HG02623 (cell line): ENCODE data around the gene ZNF555.
A peak's percentile ranks its signal among the peaks of the same experiment; 100 is the strongest.
"Not testable (repeated sequence)": the region's sequence is repeated elsewhere in the genome, so short reads cannot be mapped to it uniquely, and the experiment has no call there.

ENCODE experiments used
- ATAC-seq: cut with Tn5 transposase; IDR thresholded peaks from one replicate; pipeline ENCODE4 v1.9.1; 2021; ENCODE audit warnings: moderate library complexity; ENCODE audit not compliant: unreplicated experiment

ZNF555 gene

GRCh38 chr19:2840794-2841791 lies at the start of gene ZNF555:
ZNF555 (plus strand) TSS chr19:2841475; CDS start chr19:2841573, 98 bp downstream.
- ATAC-seq, result peak; percentile 93

DNA sequence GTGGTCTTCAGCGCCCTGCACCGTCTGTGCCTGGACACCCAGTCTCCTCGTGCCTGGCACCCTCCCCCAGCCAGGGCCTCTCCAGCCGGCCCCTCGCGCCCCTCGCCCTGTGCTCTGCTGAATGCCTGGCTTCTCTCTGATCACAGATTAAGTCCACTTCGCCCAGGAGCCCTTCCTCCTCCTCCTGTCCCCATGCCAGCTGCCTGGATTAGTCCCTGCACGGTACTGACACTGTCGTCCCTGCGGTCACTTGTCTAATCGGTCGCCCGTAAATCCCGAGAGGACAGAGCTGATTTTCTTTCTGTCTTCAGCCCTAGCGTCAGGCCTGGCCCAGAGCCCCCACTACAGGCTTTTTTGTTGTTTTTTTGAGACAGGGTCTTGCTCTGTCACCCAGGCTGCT lies 49.4 kb upstream of the ZNF555 start:
- no peak for ATAC-seq

DNA sequence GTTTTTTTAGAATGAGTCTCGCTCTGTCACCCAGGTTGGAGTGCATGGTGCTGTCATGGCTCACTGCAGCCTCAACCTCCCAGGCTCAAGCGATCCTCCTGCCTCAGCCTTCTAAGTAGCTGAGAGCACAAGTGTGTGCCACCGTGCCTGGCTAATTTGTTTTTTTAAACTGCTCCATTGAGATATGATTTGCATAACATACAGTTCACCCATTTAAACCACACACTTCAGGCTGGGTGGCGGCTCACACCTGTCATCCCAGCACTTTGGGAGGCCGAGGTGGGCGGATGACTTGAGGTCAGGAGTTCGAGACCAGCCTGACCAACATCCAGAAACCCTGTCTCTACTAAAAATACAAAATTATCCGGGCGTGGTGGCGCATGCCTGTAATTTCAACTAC lies 48.6 kb upstream of the ZNF555 start:
- not testable (repeated sequence) for ATAC-seq

DNA sequence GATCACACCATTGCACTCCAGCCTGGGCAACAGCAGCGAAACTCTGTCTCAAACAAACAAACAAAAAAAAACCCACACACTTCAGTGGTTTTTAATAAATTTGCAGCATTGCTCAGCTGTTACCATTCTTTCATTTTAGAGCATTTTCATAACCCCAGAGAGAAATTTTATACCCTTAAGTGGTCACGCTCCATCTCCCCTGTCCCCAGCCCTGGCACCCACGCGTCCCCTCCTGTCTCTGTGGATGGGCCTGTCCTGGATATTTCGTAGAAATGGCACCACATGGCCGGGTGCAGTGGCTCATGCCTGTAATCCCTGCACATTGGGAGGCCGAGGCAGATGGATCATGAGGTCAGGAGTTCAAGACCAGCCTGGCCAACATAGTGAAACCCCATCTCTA lies 48.1 kb upstream of the ZNF555 start:
- no peak for ATAC-seq

DNA sequence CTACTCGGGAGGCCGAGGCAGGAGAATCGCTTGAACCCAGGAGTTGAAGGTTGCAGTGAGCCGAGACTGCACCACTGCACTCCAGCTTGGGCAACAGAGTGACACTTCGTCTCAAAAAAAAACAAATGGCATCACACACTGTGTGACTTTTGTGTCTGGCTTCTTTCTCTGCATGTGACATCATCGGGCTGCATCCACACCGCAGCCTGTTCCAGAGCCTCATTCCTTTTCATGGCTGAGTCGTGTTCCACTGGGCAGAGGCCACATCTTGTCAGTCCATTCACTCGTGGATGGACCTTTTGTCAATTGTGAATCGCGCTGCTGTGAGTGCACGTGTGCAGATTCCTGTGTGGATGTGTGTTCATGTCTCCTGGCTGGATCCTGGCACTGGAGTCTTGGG lies 47.7 kb upstream of the ZNF555 start:
- no peak for ATAC-seq

DNA sequence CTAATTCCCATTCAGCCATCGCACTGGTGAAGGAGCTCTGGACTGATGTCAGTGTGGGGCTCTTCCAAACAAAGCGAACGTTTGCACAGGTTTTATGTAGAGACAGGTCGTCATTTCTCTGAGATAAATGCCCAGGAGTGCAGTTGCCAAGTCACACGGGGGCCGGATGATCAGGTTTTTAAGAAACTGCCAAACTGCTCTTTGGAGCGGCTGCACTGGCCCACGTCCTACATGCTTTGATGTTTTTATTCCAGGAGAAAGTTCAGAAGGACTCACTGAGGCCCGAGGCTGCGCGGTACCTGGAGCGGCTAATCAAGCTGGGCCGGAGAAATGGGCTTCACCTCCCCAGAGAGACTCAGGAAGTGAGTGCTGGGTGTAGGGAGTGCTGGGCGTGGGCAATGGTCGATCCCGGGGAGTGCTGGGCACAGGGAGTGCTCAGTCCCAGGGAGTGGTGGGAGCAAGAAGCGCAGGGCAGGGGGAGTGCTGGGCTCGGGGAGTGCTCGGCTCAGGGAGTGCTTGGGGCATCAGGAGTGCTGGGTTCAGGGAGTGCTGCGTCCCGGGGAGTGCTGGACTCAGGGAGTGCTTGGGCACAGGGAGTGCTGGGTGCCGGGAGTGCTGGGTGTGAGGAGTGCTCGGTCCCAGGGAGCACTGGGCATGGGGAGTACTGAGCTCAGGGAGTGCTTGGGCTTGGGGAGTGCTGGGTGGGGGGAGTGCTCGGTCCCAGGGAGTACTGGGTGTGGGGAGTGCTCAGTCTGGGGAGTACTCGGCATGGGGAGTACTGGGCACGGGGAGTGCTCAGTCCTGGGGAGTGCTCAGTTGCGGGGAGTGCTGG lies 45.2 kb upstream of the ZNF555 start:
- no peak for ATAC-seq

DNA sequence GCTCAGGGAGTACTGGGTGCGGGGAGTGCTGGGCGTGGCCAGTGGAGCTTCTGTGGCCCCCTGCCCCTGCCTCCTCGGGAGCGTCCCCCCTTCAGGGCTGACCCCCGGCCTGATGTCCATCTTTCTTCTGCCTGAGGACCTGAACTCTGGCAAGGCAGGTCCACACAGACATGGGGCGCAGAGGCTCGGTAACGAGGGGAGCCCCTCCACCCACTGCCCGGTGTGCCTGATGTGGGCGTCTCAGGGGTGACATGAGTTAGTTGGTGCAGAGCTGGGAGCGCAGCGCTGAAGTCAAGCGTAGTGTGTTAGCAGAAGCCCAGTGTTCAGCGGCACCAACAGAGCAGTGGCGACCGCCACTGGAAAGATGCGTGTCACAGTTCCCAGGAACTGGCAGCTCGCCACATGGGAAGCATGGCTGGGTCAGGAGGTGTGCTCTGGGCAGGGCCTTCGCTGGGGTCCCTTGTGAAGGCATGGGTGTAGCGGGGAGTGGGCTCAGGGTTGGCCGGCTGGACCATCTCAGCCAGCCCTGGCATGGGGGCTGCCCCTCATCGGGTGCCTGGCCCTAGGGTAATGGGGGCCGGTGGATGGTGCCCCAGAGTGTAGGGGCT lies 44.5 kb upstream of the ZNF555 start:
- no peak for ATAC-seq

- no peak for ATAC-seq
Measured at GRCh38 chr19:2797280-2797679, 44.0 kb upstream of the ZNF555 start.

- ATAC-seq, result no peak
Measured at GRCh38 chr19:2798158-2798685, 43.1 kb upstream of the ZNF555 start.

DNA sequence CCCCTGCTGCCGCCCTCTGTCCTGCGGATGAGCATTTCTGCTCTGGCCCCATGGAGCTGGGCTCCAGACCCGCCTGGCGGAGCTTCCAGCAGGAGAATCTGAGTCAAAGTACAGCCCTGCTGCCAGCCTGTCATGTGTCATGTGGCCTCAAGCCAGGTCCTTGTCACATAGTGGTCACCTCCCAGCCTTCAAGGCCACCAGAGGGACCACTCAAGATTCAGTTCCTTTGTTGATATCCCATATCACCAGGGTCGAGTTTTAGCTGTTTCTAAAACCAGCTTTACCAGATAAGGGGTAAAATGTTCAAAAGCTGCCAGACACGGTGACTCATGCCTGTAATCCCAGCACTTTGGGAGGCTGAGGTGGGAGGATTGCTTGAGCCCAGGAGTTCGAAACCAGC lies 42.5 kb upstream of the ZNF555 start:
- no peak for ATAC-seq

GRCh38 chr19:2799273-2800020 lies 41.8 kb upstream of the ZNF555 start:
- no peak for ATAC-seq

DNA sequence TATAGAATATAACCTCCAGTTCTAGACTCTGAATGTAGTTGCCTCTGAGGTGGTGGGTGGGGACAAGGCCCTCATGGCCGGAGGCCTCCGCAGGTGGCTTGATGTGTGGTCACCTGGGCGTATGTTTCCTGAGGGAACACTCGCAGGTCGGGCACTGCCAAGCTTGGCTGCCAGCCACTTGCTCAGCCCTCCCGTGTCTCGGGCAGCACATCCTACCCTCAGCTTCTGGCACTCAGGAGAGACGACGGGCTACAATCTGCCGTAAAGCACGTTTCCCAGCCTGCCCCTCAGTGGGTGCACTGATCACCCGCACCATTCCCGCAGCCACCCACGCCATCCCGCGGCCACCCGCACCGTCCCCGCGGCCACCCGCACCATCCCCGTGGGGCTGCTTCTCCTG lies 40.8 kb upstream of the ZNF555 start:
- ATAC-seq, result no peak

DNA sequence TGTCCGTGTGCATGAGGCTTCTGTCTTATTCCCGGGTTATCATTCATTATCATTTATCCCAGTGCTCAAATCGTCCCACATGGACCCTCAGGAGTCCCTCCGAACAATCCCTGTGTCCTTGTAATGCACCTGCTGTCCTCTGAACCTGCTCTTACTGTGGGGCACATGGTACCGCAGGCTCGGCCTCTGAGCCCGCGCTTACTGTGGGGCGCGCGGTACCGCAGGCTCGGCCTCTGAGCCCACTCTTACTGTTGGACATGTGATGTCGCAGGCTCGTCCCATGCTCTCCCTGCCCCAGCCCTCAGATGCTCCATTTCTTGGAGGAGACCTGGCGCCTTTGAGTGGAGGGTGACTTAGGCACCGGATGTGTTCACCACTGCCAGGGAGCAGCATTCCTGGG lies 38.4 kb upstream of the ZNF555 start:
- ATAC-seq, result no peak

GRCh38 chr19:2803486-2804155 lies 37.7 kb upstream of the ZNF555 start:
- no peak for ATAC-seq

GRCh38 chr19:2804156-2805004 lies 36.9 kb upstream of the ZNF555 start:
- ATAC-seq, result no peak

- ATAC-seq, result no peak
Measured at GRCh38 chr19:2805261-2805900, 35.9 kb upstream of the ZNF555 start.

DNA sequence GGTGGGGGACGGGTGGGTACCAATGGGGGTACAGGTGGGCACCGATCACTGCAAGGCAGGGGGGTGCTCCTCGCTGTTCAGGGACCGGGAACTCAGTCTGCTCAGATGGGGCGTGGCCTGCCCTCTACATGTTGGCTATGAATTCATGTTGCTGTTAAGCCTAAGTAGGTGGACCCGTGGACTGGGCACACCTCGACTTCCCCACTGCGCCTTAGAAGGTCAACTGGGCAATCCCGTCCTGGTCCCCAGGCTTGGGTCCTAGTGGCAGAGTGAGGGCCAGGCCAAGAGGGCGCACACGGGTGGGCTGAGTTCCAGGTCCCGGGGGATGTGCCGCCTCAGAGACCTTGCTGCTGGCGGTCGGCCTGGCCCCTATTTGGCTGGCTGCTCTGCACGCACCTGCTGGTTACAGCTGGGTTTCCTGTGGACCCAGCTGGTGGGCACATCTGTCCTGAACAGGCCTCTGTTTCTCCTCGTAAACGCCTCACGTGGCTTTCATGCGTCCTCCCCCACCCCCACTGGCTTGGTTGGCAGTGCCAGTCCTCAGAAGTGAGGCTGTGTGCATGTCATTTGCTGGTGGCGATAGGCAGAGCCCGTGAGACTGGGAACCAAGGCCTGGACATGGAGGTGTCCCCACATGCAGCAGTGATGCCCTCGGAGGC lies 35.2 kb upstream of the ZNF555 start:
- no peak for ATAC-seq
